GM18858 (cell line): ENCODE data around the gene SORBS2.

ENCODE experiments used
- ATAC-seq: cut with Tn5 transposase; IDR thresholded peaks from one replicate; pipeline ENCODE4 v1.9.1; 2021; ENCODE audit not compliant: unreplicated experiment

Gene SORBS2

GRCh38 chr4:185742766-185743165 lies 69.2 kb downstream of the SORBS2 start:
- peak; percentile 38 for ATAC-seq

GRCh38 chr4:185741795-185742194 lies 70.2 kb downstream of the SORBS2 start:
- ATAC-seq, result no peak

GRCh38 chr4:185740471-185740873 lies 71.5 kb downstream of the SORBS2 start:
- no peak for ATAC-seq

- no peak for ATAC-seq
Observed at GRCh38 chr4:185738820-185739219, 73.2 kb downstream of the SORBS2 start.

GRCh38 chr4:185738038-185738552 lies 73.9 kb downstream of the SORBS2 start:
- no peak for ATAC-seq

GRCh38 chr4:185737489-185738037 lies 74.4 kb downstream of the SORBS2 start:
- no peak for ATAC-seq

GRCh38 chr4:185736882-185737281 lies 75.1 kb downstream of the SORBS2 start:
- ATAC-seq, result no peak

- ATAC-seq, result no peak
Observed at GRCh38 chr4:185735866-185736400, 76.1 kb downstream of the SORBS2 start.

- no peak for ATAC-seq
Observed at GRCh38 chr4:185734930-185735329, 77.1 kb downstream of the SORBS2 start.

GRCh38 chr4:185734214-185734613 lies 77.8 kb downstream of the SORBS2 start:
- ATAC-seq, result peak; percentile 38

- ATAC-seq, result peak; percentile 53
Observed at GRCh38 chr4:185730849-185731608, 81.0 kb downstream of the SORBS2 start.

GRCh38 chr4:185730387-185730786 lies 81.6 kb downstream of the SORBS2 start:
- peak; percentile 39 for ATAC-seq

- ATAC-seq, result no peak
Observed at GRCh38 chr4:185729391-185729804, 82.6 kb downstream of the SORBS2 start.

GRCh38 chr4:185728893-185729292 lies 83.1 kb downstream of the SORBS2 start:
- no peak for ATAC-seq

GRCh38 chr4:185726931-185727330 lies 85.1 kb downstream of the SORBS2 start:
- no peak for ATAC-seq

GRCh38 chr4:185723631-185724260 lies 88.2 kb downstream of the SORBS2 start:
- no peak for ATAC-seq

GRCh38 chr4:185722029-185722316 lies 90.0 kb downstream of the SORBS2 start:
- ATAC-seq, result no peak

- no peak for ATAC-seq
Observed at GRCh38 chr4:185721190-185722028, 90.6 kb downstream of the SORBS2 start.

GRCh38 chr4:185719500-185719858 lies 92.5 kb downstream of the SORBS2 start:
- no peak for ATAC-seq

GRCh38 chr4:185718578-185719499 lies 93.2 kb downstream of the SORBS2 start:
- no peak for ATAC-seq
